Natural killer cell (primary cell): ENCODE data around the gene STAT5A. TPM values are rescaled to one million over a fixed set of nuclear protein-coding genes. Genes with fewer than 3 reads are reported as not detected.

Experiments used
- ATAC-seq, 3 donors: fragments of 150-1000 bp in 2 of 3; fragments of 200-7000 bp in 1 of 3; cut with Tn5 transposase; 1 replicate in 1 of 3; 2 replicates in 2 of 3; pipeline ENCODE4 v1.10.0; 2021; ENCODE audit warnings: mild to moderate bottlenecking in 2 of 3, moderate library complexity in 2 of 3
- DNase-seq, 2 donors: peaks; one replicate each; pipeline versions ENCODE4 v3.0.0 to v3.0.0-alpha.2; 2013 to 2021; ENCODE audit warnings: mixed read lengths in 1 of 2
- H3K27ac ChIP-seq: one replicate; pipeline ENCODE4 v1.5.1; 2013; ENCODE audit warnings: mild to moderate bottlenecking, low read length
- H3K27me3 ChIP-seq: one replicate; pipeline ENCODE4 v1.6.1; 2013; ENCODE audit warnings: low read length; ENCODE audit not compliant: control insufficient read depth, insufficient read depth
- H3K36me3 ChIP-seq: one replicate; pipeline ENCODE4 v1.6.1; 2013; ENCODE audit warnings: low read length; ENCODE audit not compliant: control insufficient read depth, insufficient read depth
- H3K4me1 ChIP-seq: one replicate; pipeline ENCODE4 v1.6.1; 2013; ENCODE audit warnings: low read length; ENCODE audit not compliant: control insufficient read depth, insufficient read depth
- H3K4me3 ChIP-seq: one replicate; pipeline ENCODE4 v1.5.1; 2013; ENCODE audit warnings: low read length
- H3K9me3 ChIP-seq: one replicate; pipeline ENCODE4 v1.6.1; 2013; ENCODE audit warnings: low read length; ENCODE audit not compliant: control insufficient read depth, insufficient read depth
- H3K27ac Mint-ChIP-seq, 2 donors: one replicate each; pipeline ENCODE4 v1.8.0; 2022; ENCODE audit warnings: mild to moderate bottlenecking in 2 of 2, mixed read lengths in 2 of 2, moderate library complexity in 1 of 2
- H3K27me3 Mint-ChIP-seq, 2 donors: one replicate each; pipeline ENCODE4 v1.8.0; 2022; ENCODE audit warnings: low read depth in 2 of 2, mixed read lengths in 2 of 2
- H3K36me3 Mint-ChIP-seq: one replicate; pipeline ENCODE4 v1.8.0; 2022; ENCODE audit warnings: mixed read lengths
- H3K4me1 Mint-ChIP-seq, 2 donors: one replicate each; pipeline ENCODE4 v1.8.0; 2022; ENCODE audit warnings: mixed read lengths in 2 of 2
- H3K4me3 Mint-ChIP-seq: one replicate; pipeline ENCODE4 v1.8.0; 2022; ENCODE audit warnings: mild to moderate bottlenecking, moderate library complexity, mixed read lengths
- H3K9me3 Mint-ChIP-seq, 2 donors: one replicate each; pipeline ENCODE4 v1.8.0; 2022; ENCODE audit warnings: mixed read lengths in 2 of 2
- WGBS: methylation state at CpG from one replicate; pipeline ENCODE4 v1.1.7; 2013; ENCODE audit warnings: missing lambda C conversion rate; ENCODE audit not compliant: insufficient coverage; 5-methylcytosine and 5-hydroxymethylcytosine counted together
- intact Hi-C: fragments of 100-400 bp; cut with micrococcal nuclease; formaldehyde crosslinking; loops from one replicate; pipeline ENCODE4 v1.14.2; 2022
- total RNA-seq, 4 donors: library from RNA; stranded (reverse); fragments of 120-200 nt in 1 of 4; gene quantifications; one replicate each; pipeline versions ENCODE4 v1.2.3 to v1.2.4, GENCODE V29; 2013 to 2022
- TF ChIP-seq, protein P1 (sequence below): fragments of 200-600 bp; IDR thresholded peaks from one replicate; pipeline ENCODE4 v1.8.0; 2022; ENCODE audit warnings: antibody characterized with exemption

The STAT5A gene
- total RNA-seq, 3 donors from 2014 or later (not counting 1 experiment from before 2014, with no cell fraction given): 112 to 135 (median 117) TPM

DNA sequence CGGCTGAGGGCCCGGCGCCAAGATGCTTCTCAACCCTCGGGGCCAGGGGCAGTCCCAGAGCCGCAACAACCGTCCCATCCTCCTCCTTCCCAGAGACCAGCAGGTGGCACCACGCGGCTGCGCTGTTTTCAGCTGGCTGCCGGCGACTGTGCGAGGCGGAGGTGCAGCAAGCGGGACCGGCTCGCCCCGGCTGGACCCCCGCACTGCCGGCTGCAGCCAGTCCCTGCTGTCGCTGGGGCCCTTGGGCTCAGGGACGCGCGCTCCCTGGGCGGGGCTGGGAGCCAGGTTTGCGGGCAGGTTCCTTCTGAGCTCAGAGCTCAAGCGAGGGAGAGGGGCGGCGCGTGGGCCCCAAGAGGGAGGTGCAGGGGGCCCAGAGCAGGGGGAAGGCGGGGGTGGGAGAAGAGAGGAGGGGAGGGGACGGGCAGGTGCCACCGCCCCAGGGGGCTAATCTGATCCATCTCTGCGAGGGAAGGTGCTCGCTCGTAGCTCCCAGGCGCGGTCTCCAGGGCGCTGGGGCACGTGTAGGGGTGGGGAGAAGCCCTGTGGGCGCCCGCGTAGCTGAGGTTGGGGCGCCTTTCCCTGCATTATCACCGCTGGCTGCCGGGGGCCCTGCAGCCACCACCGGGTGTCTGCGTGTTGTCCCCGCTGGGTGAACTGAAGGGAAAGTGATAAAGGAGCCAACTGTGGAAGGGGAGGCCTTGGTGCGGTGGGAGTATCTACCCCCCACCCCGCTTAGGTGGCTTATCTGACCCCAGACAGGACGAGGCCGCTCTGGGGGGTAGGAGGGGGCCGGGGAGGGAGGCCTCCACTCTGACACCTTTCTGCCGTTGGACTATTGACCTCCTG, 24.2 kb downstream of the STAT5A start:
- Mint-ChIP-seq H3K4me1 (peaks cover 7 to 32% of the 10 kb centered on the region in 2 donors), H3K27ac (peak overlapping the region; percentile 61 to 65), H3K36me3 (no peaks in the 10 kb centered on the region), H3K9me3 (no peaks in the 10 kb centered on the region), H3K27me3 (no peaks in the 10 kb centered on the region), H3K4me3 (peak overlapping the region; percentile 35)
- TF ChIP-seq, protein P1, sequence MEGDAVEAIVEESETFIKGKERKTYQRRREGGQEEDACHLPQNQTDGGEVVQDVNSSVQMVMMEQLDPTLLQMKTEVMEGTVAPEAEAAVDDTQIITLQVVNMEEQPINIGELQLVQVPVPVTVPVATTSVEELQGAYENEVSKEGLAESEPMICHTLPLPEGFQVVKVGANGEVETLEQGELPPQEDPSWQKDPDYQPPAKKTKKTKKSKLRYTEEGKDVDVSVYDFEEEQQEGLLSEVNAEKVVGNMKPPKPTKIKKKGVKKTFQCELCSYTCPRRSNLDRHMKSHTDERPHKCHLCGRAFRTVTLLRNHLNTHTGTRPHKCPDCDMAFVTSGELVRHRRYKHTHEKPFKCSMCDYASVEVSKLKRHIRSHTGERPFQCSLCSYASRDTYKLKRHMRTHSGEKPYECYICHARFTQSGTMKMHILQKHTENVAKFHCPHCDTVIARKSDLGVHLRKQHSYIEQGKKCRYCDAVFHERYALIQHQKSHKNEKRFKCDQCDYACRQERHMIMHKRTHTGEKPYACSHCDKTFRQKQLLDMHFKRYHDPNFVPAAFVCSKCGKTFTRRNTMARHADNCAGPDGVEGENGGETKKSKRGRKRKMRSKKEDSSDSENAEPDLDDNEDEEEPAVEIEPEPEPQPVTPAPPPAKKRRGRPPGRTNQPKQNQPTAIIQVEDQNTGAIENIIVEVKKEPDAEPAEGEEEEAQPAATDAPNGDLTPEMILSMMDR: peak; percentile 47
- H3K36me3 ChIP-seq: peaks cover 64% of the 10 kb centered on the region
- H3K4me1 ChIP-seq: peaks cover 38% of the 10 kb centered on the region
- peak; percentile 82 for ATAC-seq
- no peak overlapping the region for H3K27ac ChIP-seq
- 7% methylated on average over 49 of the region's 54 CpGs for WGBS
- peak; percentile 61 to 90 for DNase-seq
- no peaks in the 10 kb centered on the region for H3K9me3 ChIP-seq
- no peaks in the 10 kb centered on the region for H3K27me3 ChIP-seq
- H3K4me3 ChIP-seq: no peak overlapping the region
- intact Hi-C loops: loop anchor here (1.0 kb wide), 1 partner anchor 94 kb away; no protein-coding TSS in a partner anchor

DNA sequence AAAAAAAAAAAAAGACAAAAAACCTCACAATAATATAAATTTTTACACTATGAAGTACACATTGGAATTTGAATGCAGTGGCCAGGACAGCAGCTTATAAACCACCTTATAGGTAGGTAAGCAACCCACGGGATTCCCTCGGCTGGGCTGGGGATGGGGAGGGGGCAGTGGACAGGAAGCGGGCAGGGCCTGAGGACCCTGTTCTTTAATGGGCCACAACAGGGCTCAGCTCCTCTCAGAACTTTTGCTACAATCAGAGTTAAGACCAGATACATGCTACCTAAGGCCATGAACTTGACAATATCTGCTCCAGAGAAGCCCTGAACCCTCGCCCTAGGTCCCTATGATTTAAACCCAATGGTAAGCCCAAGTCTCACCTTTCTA, 25.1 kb downstream of the STAT5A start:
- Mint-ChIP-seq H3K9me3 (no peaks in the 10 kb centered on the region), H3K27me3 (no peaks in the 10 kb centered on the region), H3K4me3 (peak overlapping the region; percentile 9), H3K4me1 (peaks cover 7 to 32% of the 10 kb centered on the region in 2 donors), H3K36me3 (no peaks in the 10 kb centered on the region), H3K27ac (no peak overlapping the region)
- TF ChIP-seq, protein P1: no peak
- H3K27me3 ChIP-seq: no peaks in the 10 kb centered on the region
- intact Hi-C loops: no loop called here
- WGBS: 82% methylated on average over 3 of the region's 4 CpGs
- peaks cover 61% of the 10 kb centered on the region for H3K36me3 ChIP-seq
- no peaks in the 10 kb centered on the region for H3K9me3 ChIP-seq
- peaks cover 38% of the 10 kb centered on the region for H3K4me1 ChIP-seq
- ATAC-seq (no peak), DNase-seq (no peak)
- H3K4me3 ChIP-seq: no peak overlapping the region
- H3K27ac ChIP-seq: no peak overlapping the region

DNA sequence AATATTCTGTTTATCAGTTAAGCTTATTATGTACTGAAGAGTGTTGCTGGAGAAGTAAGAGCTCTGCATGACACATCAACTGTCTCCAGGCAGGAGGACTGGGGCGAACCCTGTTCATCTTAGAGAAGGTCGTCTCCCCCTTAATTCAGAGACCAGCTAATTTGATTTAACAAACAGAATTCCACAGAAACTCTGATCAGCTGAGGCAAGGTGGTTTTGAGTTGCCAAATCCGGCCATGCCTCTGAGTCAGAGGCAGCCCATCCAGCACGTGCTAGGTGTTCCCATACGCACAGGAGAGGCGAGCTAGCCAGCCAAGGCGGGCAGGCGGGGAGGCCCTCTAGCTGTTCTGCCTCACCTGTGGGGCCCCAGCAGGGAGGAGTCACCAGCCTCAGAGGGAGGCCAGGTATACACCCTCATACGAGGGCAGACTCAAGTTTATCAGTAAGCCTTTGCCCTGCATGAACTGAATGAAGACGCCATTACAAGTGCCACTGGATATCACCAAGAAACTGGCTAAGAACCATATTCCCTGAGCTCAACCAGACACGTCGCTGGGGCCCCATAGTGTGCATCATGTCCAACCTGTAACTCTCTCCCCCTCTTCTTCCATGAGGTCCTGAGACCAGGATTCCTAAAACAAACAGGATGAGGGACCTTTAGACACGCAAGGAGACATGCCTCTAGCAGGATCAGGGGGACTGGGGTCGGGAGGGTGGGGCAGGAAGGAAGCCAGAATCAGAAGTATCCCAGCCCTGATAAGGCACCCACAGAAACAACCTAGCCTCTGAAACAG, 25.7 kb downstream of the STAT5A start:
- Mint-ChIP-seq H3K9me3 (no peaks in the 10 kb centered on the region), H3K36me3 (no peaks in the 10 kb centered on the region), H3K4me1 (peaks cover 7 to 32% of the 10 kb centered on the region in 2 donors), H3K27ac (no peak overlapping the region), H3K4me3 (peak overlapping the region; percentile 9), H3K27me3 (no peaks in the 10 kb centered on the region)
- WGBS: 85% methylated on average over 14 of the region's 14 CpGs
- intact Hi-C loops: no loop called here
- ATAC-seq (no peak), DNase-seq (peak in 1 of 2 donors; percentile 50)
- Histone ChIP-seq H3K27ac (no peak overlapping the region), H3K4me1 (peaks cover 38% of the 10 kb centered on the region), H3K4me3 (no peak overlapping the region), H3K36me3 (peaks cover 55% of the 10 kb centered on the region), H3K27me3 (no peaks in the 10 kb centered on the region), H3K9me3 (no peaks in the 10 kb centered on the region)
- TF ChIP-seq, protein P1: no peak
